Esophagus muscularis mucosa (tissue), 4 donors: Measurements from ENCODE around the gene NGEF. TPM values are rescaled to one million over a fixed set of nuclear protein-coding genes. Genes with fewer than 3 reads are reported as not detected.

Experiments used
- DNase-seq: peaks from one replicate; pipeline ENCODE4 v3.0.0-alpha.2; 2017; ENCODE audit errors: extremely low spot score
- H3K27ac ChIP-seq, 4 donors: fragments of 200-600 bp; sonication (generic); replicated peaks in 1 of 4; 1 replicate in 3 of 4; 2 replicates in 1 of 4; pipeline ENCODE4 v1.5.1; 2016 to 2019; ENCODE audit warnings: mild to moderate bottlenecking in 1 of 4
- H3K27me3 ChIP-seq, 4 donors: fragments of 200-600 bp; sonication (generic); one replicate each; pipeline versions ENCODE4 v1.5.1 to v1.6.0; 2016 to 2019
- H3K36me3 ChIP-seq, 4 donors: fragments of 200-600 bp; sonication (generic); one replicate each; pipeline ENCODE4 v1.5.1; 2016 to 2019
- H3K4me1 ChIP-seq, 4 donors: fragments of 200-600 bp; sonication (generic); one replicate each; pipeline ENCODE4 v1.5.1; 2016 to 2019
- H3K4me3 ChIP-seq, 4 donors: fragments of 200-600 bp; sonication (generic); 1 replicate in 2 of 4; 2 replicates in 2 of 4; pipeline ENCODE4 v1.5.1; 2016 to 2019; ENCODE audit warnings: mild to moderate bottlenecking in 4 of 4, moderate library complexity in 1 of 4
- H3K9me3 ChIP-seq, 4 donors: fragments of 200-600 bp; sonication (generic); 1 replicate in 3 of 4; 2 replicates in 1 of 4; pipeline ENCODE4 v1.5.1; 2016 to 2019
- CTCF ChIP-seq, 3 experiments: fragments of 200-600 bp in 2 of 3; fragments of 450-650 bp in 1 of 3; sonication (generic) in 2 of 3; IDR thresholded peaks; one replicate each; pipeline ENCODE4 v1.5.1; 2017 to 2019; ENCODE audit warnings: antibody characterized with exemption in 3 of 3, mild to moderate bottlenecking in 2 of 3, moderate library complexity in 1 of 3
- EP300 ChIP-seq: sonication (generic); formaldehyde crosslinking; IDR thresholded peaks from one replicate; pipeline ENCODE4 v1.6.1; 2017; ENCODE audit warnings: antibody characterized with exemption
- POLR2A ChIP-seq: fragments of 450-650 bp; IDR thresholded peaks from one replicate; pipeline ENCODE4 v1.6.1; 2017; ENCODE audit warnings: antibody characterized with exemption, moderate library complexity, mild to moderate bottlenecking, low read depth
- POLR2AphosphoS5 ChIP-seq, 2 donors: sonication (generic); formaldehyde crosslinking; IDR thresholded peaks; one replicate each; pipeline ENCODE4 v1.6.1; 2017; ENCODE audit warnings: antibody characterized with exemption in 2 of 2
- WGBS: methylation state at CpG from one replicate; pipeline ENCODE4 v1.1.5; 2018; 5-methylcytosine and 5-hydroxymethylcytosine counted together
- intact Hi-C: fragments of 100-400 bp; cut with DNase I; formaldehyde crosslinking; loops from one replicate; pipeline ENCODE4 v1.15.1; 2023
- total RNA-seq, 4 donors: library from RNA; depleted of rRNA; stranded (reverse); fragments of >200 nt; gene quantifications; one replicate each; pipeline versions ENCODE4 v1.1.0 to v1.2.1, GENCODE V29; 2016

The NGEF gene
- total RNA-seq, 4 donors from 2014 or later = 0.33 to 0.98 (median 0.52) TPM; not detected in 1

DNA sequence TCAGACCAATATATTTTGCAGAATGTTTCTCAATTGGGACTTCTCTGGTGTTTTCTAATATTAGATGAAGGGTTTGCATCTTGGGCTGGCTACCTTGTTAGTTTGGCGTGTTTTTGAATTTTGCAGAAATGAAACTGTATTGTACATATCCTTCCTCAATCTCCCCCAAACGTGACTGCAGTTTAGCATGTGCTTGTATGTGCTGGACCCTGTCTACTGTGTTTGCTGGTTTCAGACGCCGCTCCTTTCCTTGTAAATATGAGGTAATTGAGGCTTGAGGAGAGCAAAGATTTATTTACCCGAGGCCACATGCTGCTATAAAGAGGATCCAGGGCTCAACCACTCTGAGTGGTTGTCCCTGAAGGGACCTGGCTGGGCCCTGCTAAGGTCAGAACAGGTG, 57.2 kb downstream of the NGEF start:
- WGBS = 74% methylated on average over 5 of the region's 5 CpGs
- no peak for DNase-seq
- H3K36me3 ChIP-seq = no peaks in the 10 kb centered on the region
- TF ChIP-seq EP300 (no peak), POLR2A (no peak), POLR2AphosphoS5 (IDR thresholded peaks at IDR 0.05) (no peak), CTCF (IDR thresholded peaks at IDR 0.05) (no peak)
- H3K4me1 ChIP-seq = no peaks in the 10 kb centered on the region
- intact Hi-C loops = no loop called here
- H3K27ac ChIP-seq = no peak overlapping the region
- peaks cover 0 to 35% (median 0%) of the 10 kb centered on the region in 4 donors for H3K27me3 ChIP-seq
- no peak overlapping the region for H3K4me3 ChIP-seq
- peaks cover 0 to 2% (median 0%) of the 10 kb centered on the region in 4 donors for H3K9me3 ChIP-seq

GRCh38 chr2:232954691-232955090, 58.4 kb downstream of the NGEF start:
- TF ChIP-seq POLR2AphosphoS5 (IDR thresholded peaks at IDR 0.05) (no peak), POLR2A (no peak), EP300 (no peak), CTCF (IDR thresholded peaks at IDR 0.05) (no peak)
- Histone ChIP-seq H3K36me3 (no peaks in the 10 kb centered on the region), H3K4me1 (no peaks in the 10 kb centered on the region), H3K27me3 (peaks cover 0 to 31% (median 0%) of the 10 kb centered on the region in 4 donors), H3K27ac (no peak overlapping the region), H3K4me3 (no peak overlapping the region), H3K9me3 (no peaks in the 10 kb centered on the region)
- 97% methylated on average over 10 of the region's 10 CpGs for WGBS
- DNase-seq = no peak
- intact Hi-C loops = no loop called here

DNA sequence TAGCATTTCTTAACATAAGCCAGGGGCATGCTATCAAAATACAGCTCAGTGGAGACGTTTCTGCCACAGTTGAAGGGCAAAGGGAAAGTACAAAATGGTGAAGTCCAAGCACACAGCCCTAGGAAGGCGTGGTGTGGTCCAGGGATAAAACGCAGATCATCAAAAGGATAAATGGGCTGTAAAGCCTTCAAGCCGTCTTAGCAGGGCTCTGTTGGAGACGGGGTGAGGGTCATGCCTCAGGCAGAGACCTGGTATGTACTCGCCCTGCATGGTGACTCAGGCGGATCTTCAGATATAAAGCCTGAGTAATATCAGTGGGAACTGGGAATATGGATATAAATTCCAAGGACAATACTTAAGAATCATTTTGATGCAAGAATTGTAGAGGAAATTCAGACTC, 61.2 kb downstream of the NGEF start:
- WGBS = 54% methylated on average over 7 of the region's 7 CpGs
- Histone ChIP-seq H3K27me3 (peaks cover 0 to 31% (median 0%) of the 10 kb centered on the region in 4 donors), H3K27ac (no peak overlapping the region), H3K9me3 (no peaks in the 10 kb centered on the region), H3K4me1 (no peaks in the 10 kb centered on the region), H3K36me3 (no peaks in the 10 kb centered on the region), H3K4me3 (no peak overlapping the region)
- TF ChIP-seq EP300 = no peak
- TF ChIP-seq POLR2A = no peak
- no peak for TF ChIP-seq POLR2AphosphoS5 (IDR thresholded peaks at IDR 0.05)
- no peak for TF ChIP-seq CTCF (IDR thresholded peaks at IDR 0.05)
- intact Hi-C loops = no loop called here
- DNase-seq = no peak

GRCh38 chr2:232951181-232951580, 61.9 kb downstream of the NGEF start:
- H3K36me3 ChIP-seq = no peaks in the 10 kb centered on the region
- intact Hi-C loops = no loop called here
- H3K27ac ChIP-seq = no peak overlapping the region
- H3K4me3 ChIP-seq = no peak overlapping the region
- DNase-seq = no peak
- no peaks in the 10 kb centered on the region for H3K4me1 ChIP-seq
- H3K9me3 ChIP-seq = no peaks in the 10 kb centered on the region
- TF ChIP-seq CTCF (IDR thresholded peaks at IDR 0.05) (no peak), EP300 (no peak), POLR2A (no peak), POLR2AphosphoS5 (IDR thresholded peaks at IDR 0.05) (no peak)
- 76% methylated on average over 11 of the region's 11 CpGs for WGBS
- H3K27me3 ChIP-seq = peaks cover 0 to 31% (median 0%) of the 10 kb centered on the region in 4 donors

- TF ChIP-seq POLR2A = no peak
- no peak for TF ChIP-seq EP300
- TF ChIP-seq POLR2AphosphoS5 (IDR thresholded peaks at IDR 0.05) = no peak
- no peak for TF ChIP-seq CTCF (IDR thresholded peaks at IDR 0.05)
- no peak overlapping the region for H3K4me3 ChIP-seq
- no peak for DNase-seq
- H3K27ac ChIP-seq = no peak overlapping the region
- H3K9me3 ChIP-seq = no peaks in the 10 kb centered on the region
- intact Hi-C loops = no loop called here
- peaks cover 0 to 31% (median 0%) of the 10 kb centered on the region in 4 donors for H3K27me3 ChIP-seq
- H3K4me1 ChIP-seq = no peaks in the 10 kb centered on the region
- 65% methylated on average over 8 of the region's 8 CpGs for WGBS
- H3K36me3 ChIP-seq = no peaks in the 10 kb centered on the region
Measured at GRCh38 chr2:232950751-232951150, 62.3 kb downstream of the NGEF start.
